HG02571 (cell line): ENCODE results near the gene DHX16.
"Not testable (repeated sequence)": the region's sequence is repeated elsewhere in the genome, so short reads cannot be mapped to it uniquely, and the experiment has no call there.

Source experiments
- ATAC-seq: cut with Tn5 transposase; IDR thresholded peaks from one replicate; pipeline ENCODE4 v1.9.1; 2021; ENCODE audit warnings: mild to moderate bottlenecking, moderate library complexity; ENCODE audit not compliant: unreplicated experiment

Gene DHX16

GRCh38 chr6:30672445-30673253 is at the start of gene DHX16:
TSS of gene DHX16 (minus strand) at chr6:30673006. CDS start at chr6:30672841, 165 bp downstream.
- ATAC-seq = peak; percentile 57

GRCh38 chr6:30722025-30722279 is 49.1 kb upstream of the DHX16 start:
- ATAC-seq = not testable (repeated sequence)

DNA sequence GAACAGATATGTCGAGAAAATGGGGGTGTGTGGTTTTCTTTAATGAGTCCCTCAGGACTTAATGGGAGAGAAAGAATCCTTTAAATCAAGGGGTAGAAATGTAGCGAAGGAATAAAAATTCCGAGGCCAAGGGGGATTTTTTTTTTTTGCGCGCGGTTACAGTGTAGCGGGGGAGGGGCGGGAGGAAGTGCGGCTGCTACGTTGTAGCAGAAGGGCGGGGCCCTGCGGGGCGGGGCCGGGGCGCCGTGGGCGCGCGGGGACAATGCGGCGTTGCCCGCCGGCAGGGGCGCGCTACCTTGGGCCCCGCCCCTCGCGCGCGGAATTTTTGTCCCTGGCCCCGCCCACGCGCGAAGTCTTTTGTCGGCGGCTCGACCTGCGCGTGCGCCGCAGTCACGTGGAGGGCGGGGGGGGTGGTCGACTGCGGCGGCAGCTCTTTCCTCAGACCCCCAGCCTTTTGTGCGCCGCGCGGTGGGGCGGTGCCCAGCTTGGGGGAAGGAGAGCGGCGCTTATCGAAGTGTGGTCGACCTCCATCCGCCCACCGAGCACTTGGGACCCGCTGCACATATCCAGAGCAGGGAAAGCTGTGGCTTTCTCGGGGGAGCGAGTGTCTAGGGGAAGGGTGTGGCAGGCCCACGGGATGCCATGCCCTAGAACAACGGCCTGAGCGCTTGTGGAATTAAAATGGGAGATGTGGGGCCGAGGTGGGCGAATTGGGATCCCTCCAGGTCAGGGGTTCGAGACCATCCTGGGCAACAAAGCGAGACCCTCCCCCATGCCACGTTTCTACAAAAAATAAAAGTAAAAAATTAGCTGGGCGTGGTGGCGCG is 48.6 kb upstream of the DHX16 start:
- ATAC-seq = peak; percentile 31

DNA sequence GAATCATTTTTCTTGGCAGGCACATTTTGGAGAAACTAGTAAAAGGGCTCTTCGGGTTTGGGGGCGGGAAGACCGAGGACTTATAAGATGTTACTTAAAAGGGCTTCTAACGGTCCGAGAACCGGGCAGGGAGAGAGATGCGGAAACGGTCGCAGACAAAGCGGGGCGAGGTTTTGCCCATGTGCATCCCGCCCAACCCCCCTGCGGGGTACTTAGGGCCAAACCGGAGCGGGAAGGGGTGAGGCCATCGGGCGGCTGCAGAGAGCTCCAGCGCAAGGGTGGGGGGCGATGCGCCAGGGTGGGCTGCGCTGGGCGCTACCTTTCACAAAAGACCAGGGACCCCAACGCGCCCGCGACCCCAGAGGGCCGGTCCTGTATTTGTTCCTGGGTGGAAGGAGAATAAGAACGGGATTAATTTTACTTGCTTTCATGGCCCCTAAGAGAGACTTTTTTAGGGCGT is 48.0 kb upstream of the DHX16 start:
- no peak for ATAC-seq

- ATAC-seq = peak; percentile 37
These were observed 47.3 kb upstream of the DHX16 start, which contains the start of gene TUBB for GRCh38 chr6:30719791-30720737. TSS of gene TUBB (plus strand) at chr6:30720352. CDS start at chr6:30720507, 155 bp downstream.

- ATAC-seq = no peak
These were observed 46.5 kb upstream of the DHX16 start for GRCh38 chr6:30719356-30719755.

- ATAC-seq = not testable (repeated sequence)
These were observed 45.3 kb upstream of the DHX16 start for GRCh38 chr6:30717845-30718720.

DNA sequence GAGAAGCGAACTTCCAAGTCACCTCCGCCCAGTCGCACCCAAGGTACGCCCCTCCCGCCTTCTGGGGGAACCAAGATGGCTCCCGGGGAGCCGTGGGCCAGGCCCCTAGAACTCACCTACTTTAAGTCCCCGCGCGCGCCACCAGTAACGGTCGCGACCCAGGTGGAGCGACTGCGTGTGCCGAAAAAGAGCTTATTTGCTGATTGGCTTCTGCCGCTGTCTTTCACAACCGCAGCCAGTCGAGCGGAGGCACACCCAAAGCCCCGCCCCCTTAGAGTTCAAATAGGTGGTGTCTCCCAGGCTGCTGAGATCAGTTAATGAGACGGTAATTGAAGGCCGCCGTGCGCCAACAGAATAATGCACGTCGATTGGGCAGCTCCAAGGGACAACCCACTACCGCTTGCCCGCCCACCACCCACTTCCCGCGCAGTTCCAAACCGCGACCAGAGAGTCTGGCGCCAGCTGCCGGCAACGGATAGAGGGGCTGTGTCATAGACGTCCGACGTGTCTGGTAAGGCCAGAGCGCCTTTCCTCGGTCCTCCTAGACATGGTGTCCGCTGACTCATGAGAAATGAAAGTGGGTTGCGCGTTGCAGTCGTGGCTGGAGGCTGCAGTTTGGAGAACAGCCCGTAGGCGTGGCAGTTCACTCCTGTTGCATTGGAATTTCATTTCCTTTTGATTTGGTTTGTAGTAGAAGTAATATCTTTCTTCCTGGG is 44.5 kb upstream of the DHX16 start, which contains the start of gene MDC1:
Gene MDC1, minus strand, starts transcription at position 153 of the 716 bp plus-strand sequence. CDS start 2,106 bp downstream, outside the sequence.
- ATAC-seq = peak; percentile 65

GRCh38 chr6:30716879-30717128 is 44.0 kb upstream of the DHX16 start:
- no peak for ATAC-seq

DNA sequence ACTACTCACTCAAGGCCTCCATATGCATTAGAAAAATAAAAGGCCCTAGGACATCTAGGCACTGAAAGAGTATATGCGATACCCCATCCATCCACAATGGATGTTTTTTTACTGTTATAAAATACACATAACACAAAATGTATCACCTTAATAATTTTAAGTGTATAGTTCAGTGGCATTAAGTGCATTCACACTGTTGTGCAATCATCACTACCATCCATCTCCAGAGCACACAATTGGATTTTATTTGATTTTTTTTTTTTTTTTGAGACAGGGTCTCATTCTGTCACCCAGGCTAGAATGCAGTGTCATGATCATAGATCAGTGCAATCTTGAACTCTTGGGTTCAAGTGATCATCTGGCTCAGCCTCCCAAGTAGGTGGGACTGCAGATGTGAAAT is 41.5 kb upstream of the DHX16 start:
- ATAC-seq = no peak

DNA sequence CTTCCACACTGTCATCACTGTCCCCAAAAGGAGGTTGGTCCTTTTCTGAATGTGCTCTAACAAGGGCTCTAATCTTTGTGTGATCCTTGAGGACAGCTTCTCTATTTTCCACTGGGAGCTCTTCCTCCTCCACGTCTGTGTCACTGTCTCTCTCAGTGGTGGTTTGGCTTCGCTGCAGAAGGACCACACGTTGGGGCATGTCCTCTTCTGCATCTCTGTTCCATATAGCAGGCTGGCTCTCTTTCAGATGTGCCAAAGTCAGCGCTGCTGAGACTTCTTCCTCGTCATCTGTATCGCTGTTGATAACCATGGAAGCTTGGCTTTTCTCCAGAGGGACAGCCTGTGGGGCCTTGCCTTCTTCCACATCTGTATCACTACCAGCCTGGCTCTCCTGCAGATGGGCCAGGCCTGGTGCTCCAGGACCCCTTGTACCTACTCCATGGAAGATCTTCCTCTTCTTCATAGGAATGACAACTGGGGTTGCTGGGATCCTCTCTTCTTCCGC is 39.7 kb upstream of the DHX16 start:
- ATAC-seq = no peak

GRCh38 chr6:30711758-30712380 is 39.1 kb upstream of the DHX16 start:
- ATAC-seq = no peak

DNA sequence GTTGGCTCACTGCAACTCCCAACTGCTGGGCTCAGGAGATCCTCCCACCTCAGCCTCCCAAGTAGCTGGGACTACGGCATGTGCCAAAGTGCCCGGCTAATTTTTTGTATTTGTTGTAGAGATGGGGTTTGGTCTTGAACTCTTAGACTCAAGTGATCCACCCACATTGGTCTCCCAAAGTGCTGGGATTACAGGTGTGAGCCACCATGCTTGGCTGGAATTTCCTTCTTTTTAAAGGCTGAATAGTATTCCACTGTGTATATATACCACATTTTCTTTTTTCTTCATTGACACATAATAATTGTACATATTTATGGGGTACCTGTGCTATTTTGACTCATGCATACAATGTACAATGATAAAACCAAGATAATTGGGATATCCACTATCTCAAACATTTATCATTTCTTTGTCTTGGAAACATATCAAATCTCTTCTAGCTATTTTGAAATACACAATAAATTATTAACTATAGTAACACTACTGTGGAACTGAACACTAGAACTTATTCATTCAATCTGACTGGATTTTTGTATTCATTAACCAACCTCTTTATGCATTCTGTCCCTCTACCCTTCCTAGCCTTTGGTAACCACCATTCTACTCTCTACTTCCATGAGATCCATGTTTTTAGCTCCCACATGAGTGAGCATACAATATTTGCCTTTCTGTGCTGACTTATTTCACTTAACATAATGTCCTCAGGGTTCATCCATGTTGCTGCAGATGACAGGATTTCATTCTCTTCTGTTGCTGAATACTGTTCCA is 36.5 kb upstream of the DHX16 start:
- ATAC-seq = no peak

- ATAC-seq = no peak
These were observed 34.6 kb upstream of the DHX16 start for GRCh38 chr6:30707281-30707850.

GRCh38 chr6:30705620-30706019 is 32.8 kb upstream of the DHX16 start:
- no peak for ATAC-seq

DNA sequence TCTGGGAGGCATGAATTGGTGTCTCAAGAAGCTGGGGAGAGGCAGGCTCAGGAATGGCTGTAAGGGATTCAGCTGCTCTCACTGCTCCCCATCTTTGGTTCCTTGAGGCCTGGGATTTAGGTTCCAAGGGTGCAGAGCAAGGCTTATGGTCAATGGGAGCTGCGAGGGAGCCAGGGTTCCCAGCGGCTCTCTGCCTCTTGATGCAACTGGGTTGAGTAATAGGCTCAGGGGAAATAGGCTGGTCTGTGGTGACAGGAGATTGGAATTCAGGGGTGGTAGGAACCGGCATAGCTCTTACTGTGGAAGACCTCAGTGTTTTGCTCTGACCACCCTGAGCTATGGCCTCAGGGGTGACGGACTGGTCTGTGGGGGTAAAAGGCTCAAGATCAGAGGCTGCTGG is 31.0 kb upstream of the DHX16 start:
- no peak for ATAC-seq

- no peak for ATAC-seq
These were observed 30.2 kb upstream of the DHX16 start for GRCh38 chr6:30703011-30703410.

DNA sequence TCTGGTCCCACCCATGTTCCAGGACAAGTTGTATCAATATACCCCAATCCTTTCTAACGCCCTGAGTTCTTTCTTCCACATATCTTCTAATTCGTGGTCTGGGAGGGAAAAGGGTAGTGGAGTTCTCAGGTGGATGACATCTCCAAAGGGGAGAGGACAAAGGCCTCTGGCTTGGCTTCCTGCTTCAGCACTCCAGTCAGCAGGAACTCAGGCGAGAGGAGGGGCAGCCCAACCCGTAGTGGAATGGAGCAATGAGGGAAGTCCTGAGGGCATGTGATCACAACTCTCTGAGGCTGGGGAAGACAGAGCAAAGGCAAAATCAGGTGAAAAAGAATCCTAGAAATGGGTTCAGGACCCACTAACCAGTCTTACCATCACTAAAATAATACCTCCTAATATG is 27.5 kb upstream of the DHX16 start:
- ATAC-seq = no peak
